Measurements from ENCODE around the gene MXI1.

MXI1 gene

DNA sequence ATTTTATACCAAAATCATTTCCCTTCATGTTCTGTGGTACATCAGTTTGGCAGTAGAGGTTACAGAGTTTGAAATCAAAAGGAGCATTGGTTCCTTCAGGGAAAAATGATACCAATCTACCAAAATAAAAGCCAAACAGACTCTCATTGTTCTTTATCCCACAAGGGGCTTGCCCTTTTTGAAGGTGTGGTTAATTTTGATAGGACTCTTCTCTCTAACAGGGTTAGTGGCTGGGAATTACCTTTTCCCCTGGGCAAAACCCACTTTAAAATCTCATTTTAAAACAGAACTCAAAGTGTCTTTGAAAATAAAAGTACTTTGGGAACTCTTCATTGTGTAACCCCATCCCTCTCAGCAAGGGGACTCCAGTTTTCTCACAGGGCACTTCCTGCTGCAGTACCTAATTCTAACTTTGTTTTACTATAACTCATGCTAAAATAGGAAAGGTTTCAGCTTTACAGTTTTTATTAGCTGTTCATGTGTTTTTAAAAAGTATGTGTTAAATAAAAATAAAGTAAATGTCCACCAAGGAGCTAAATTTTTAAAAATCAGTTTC, 66.7 kb downstream of the MXI1 start:
- Mint-ChIP-seq H3K4me3 (no peak overlapping the region), H3K36me3 (peaks cover 2% of the 10 kb centered on the region), H3K9me3 (no peaks in the 10 kb centered on the region), H3K4me1 (peaks cover 23% of the 10 kb centered on the region), H3K27ac (no peak overlapping the region), H3K27me3 (no peaks in the 10 kb centered on the region)
- ATAC-seq (ENCODE audit: low read depth) (no peak), DNase-seq (ENCODE audit: low spot score in 2 of 2) (no peak)

GRCh38 chr10:110274647-110275046, 67.2 kb downstream of the MXI1 start:
- DNase-seq (ENCODE audit: low spot score in 2 of 2) (no peak), ATAC-seq (ENCODE audit: low read depth) (no peak)
- no peaks in the 10 kb centered on the region for H3K27me3 Mint-ChIP-seq
- peaks cover 2% of the 10 kb centered on the region for H3K36me3 Mint-ChIP-seq
- no peak overlapping the region for H3K27ac Mint-ChIP-seq
- peaks cover 22% of the 10 kb centered on the region for H3K4me1 Mint-ChIP-seq
- no peak overlapping the region for H3K4me3 Mint-ChIP-seq
- H3K9me3 Mint-ChIP-seq, result no peaks in the 10 kb centered on the region

- Mint-ChIP-seq H3K36me3 (peaks cover 2% of the 10 kb centered on the region), H3K4me3 (no peak overlapping the region), H3K4me1 (peaks cover 21% of the 10 kb centered on the region), H3K9me3 (no peaks in the 10 kb centered on the region), H3K27me3 (no peaks in the 10 kb centered on the region), H3K27ac (no peak overlapping the region)
- ATAC-seq (ENCODE audit: low read depth) (no peak), DNase-seq (ENCODE audit: low spot score in 2 of 2) (no peak)
Measured at GRCh38 chr10:110275128-110275729, 67.8 kb downstream of the MXI1 start.

GRCh38 chr10:110276603-110277002, 69.2 kb downstream of the MXI1 start:
- no peaks in the 10 kb centered on the region for H3K27me3 Mint-ChIP-seq
- H3K4me1 Mint-ChIP-seq, result peaks cover 21% of the 10 kb centered on the region
- peaks cover 4% of the 10 kb centered on the region for H3K36me3 Mint-ChIP-seq
- H3K27ac Mint-ChIP-seq, result no peak overlapping the region
- no peaks in the 10 kb centered on the region for H3K9me3 Mint-ChIP-seq
- ATAC-seq (ENCODE audit: low read depth) (no peak), DNase-seq (ENCODE audit: low spot score in 2 of 2) (no peak)
- H3K4me3 Mint-ChIP-seq, result no peak overlapping the region

GRCh38 chr10:110277591-110277990, 70.2 kb downstream of the MXI1 start:
- H3K36me3 Mint-ChIP-seq, result peaks cover 4% of the 10 kb centered on the region
- no peaks in the 10 kb centered on the region for H3K27me3 Mint-ChIP-seq
- peaks cover 21% of the 10 kb centered on the region for H3K4me1 Mint-ChIP-seq
- no peak for DNase-seq (ENCODE audit: low spot score in 2 of 2)
- H3K4me3 Mint-ChIP-seq, result no peak overlapping the region
- no peak for ATAC-seq (ENCODE audit: low read depth)
- H3K27ac Mint-ChIP-seq, result no peak overlapping the region
- H3K9me3 Mint-ChIP-seq, result no peaks in the 10 kb centered on the region

GRCh38 chr10:110278562-110279406, 71.4 kb downstream of the MXI1 start:
- Mint-ChIP-seq H3K27me3 (no peaks in the 10 kb centered on the region), H3K4me3 (peak overlapping the region; percentile 5), H3K4me1 (peaks cover 14% of the 10 kb centered on the region), H3K27ac (no peak overlapping the region), H3K9me3 (no peaks in the 10 kb centered on the region), H3K36me3 (peaks cover 4% of the 10 kb centered on the region)
- DNase-seq (ENCODE audit: low spot score in 2 of 2), result no peak
- ATAC-seq (ENCODE audit: low read depth), result peak; percentile 8

DNA sequence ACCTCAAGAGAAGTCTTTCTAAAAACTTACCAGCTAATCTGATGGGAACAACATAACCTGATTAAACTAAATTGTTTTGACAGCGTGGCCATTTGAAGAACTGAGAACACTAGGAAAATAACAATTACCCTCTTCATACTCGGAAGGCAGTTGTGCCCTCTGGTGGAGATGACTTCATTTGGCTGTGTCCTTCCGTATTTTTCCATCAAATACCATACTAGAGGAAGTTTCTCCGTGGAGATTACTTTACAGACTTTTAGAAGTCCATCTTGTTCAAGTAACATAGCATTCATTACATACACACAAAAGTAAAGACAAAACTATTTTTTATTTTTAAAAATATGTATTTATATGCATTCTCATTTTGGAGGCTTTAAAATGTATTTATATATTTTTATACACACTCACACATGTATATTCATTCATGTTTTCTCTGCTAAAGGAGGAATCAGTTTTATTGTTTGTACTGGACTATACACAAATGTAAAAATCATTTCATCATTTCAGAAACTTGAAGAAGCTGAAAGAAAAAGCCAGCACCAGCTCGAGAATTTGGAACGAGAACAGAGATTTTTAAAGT, 72.1 kb downstream of the MXI1 start:
- H3K27ac Mint-ChIP-seq, result no peak overlapping the region
- H3K27me3 Mint-ChIP-seq, result no peaks in the 10 kb centered on the region
- DNase-seq (ENCODE audit: low spot score in 2 of 2) (peak; percentile 40 to 46), ATAC-seq (ENCODE audit: low read depth) (peak; percentile 74)
- H3K9me3 Mint-ChIP-seq, result no peaks in the 10 kb centered on the region
- peaks cover 5% of the 10 kb centered on the region for H3K36me3 Mint-ChIP-seq
- H3K4me1 Mint-ChIP-seq, result peaks cover 15% of the 10 kb centered on the region
- H3K4me3 Mint-ChIP-seq, result peak overlapping the region; percentile 5

- peaks cover 8% of the 10 kb centered on the region for H3K36me3 Mint-ChIP-seq
- no peaks in the 10 kb centered on the region for H3K27me3 Mint-ChIP-seq
- no peak overlapping the region for H3K4me3 Mint-ChIP-seq
- no peak overlapping the region for H3K27ac Mint-ChIP-seq
- ATAC-seq (ENCODE audit: low read depth), result peak; percentile 74
- H3K9me3 Mint-ChIP-seq, result no peaks in the 10 kb centered on the region
- no peak for DNase-seq (ENCODE audit: low spot score in 2 of 2)
- peaks cover 7% of the 10 kb centered on the region for H3K4me1 Mint-ChIP-seq
Measured at GRCh38 chr10:110284262-110284661, 76.9 kb downstream of the MXI1 start.

- Mint-ChIP-seq H3K27me3 (no peaks in the 10 kb centered on the region), H3K9me3 (no peaks in the 10 kb centered on the region), H3K27ac (no peak overlapping the region), H3K36me3 (peaks cover 8% of the 10 kb centered on the region), H3K4me3 (no peak overlapping the region), H3K4me1 (peaks cover 5% of the 10 kb centered on the region)
- ATAC-seq (ENCODE audit: low read depth) (no peak), DNase-seq (ENCODE audit: low spot score in 2 of 2) (no peak)
Measured at GRCh38 chr10:110285501-110285900, 78.1 kb downstream of the MXI1 start.

GRCh38 chr10:110286841-110287240, 79.4 kb downstream of the MXI1 start:
- Mint-ChIP-seq H3K36me3 (peaks cover 8% of the 10 kb centered on the region), H3K4me1 (peaks cover 5% of the 10 kb centered on the region), H3K9me3 (no peaks in the 10 kb centered on the region), H3K4me3 (no peak overlapping the region), H3K27me3 (no peaks in the 10 kb centered on the region), H3K27ac (no peak overlapping the region)
- DNase-seq (ENCODE audit: low spot score in 2 of 2) (no peak), ATAC-seq (ENCODE audit: low read depth) (no peak)

GRCh38 chr10:110296966-110297365, 89.6 kb downstream of the MXI1 start:
- Mint-ChIP-seq H3K36me3 (peaks cover 26% of the 10 kb centered on the region), H3K4me1 (peaks cover 9% of the 10 kb centered on the region), H3K9me3 (no peaks in the 10 kb centered on the region), H3K4me3 (no peak overlapping the region), H3K27me3 (no peaks in the 10 kb centered on the region), H3K27ac (no peak overlapping the region)
- ATAC-seq (ENCODE audit: low read depth), result no peak
- no peak for DNase-seq (ENCODE audit: low spot score in 2 of 2)

- H3K27me3 Mint-ChIP-seq, result no peaks in the 10 kb centered on the region
- H3K36me3 Mint-ChIP-seq, result peaks cover 24% of the 10 kb centered on the region
- ATAC-seq (ENCODE audit: low read depth) (no peak), DNase-seq (ENCODE audit: low spot score in 2 of 2) (no peak)
- peaks cover 18% of the 10 kb centered on the region for H3K4me1 Mint-ChIP-seq
- H3K27ac Mint-ChIP-seq, result peak overlapping the region; percentile 39
- H3K4me3 Mint-ChIP-seq, result no peak overlapping the region
- no peaks in the 10 kb centered on the region for H3K9me3 Mint-ChIP-seq
Measured at GRCh38 chr10:110300486-110300986, 93.1 kb downstream of the MXI1 start.

DNA sequence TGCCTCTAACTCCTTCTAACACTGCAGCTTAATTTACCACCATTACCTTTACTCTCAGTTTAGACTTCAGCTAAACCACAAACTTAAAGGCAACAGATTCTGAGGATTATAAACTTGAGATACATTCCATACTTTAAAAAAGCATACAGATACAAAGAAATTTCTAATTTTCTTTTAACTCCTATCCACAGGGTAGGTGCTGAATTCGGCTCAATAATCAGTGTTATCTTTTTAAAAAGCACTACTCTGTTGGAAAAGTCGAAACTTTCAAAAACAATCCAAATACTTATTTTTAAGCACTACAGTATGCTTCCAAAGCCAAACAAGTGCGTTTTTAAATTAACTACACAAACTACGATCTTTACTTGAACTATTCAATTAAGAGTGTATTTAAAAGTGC, 96.3 kb downstream of the MXI1 start:
- peaks cover 9% of the 10 kb centered on the region for H3K36me3 Mint-ChIP-seq
- H3K9me3 Mint-ChIP-seq, result no peaks in the 10 kb centered on the region
- H3K4me3 Mint-ChIP-seq, result peak overlapping the region; percentile 90
- peak overlapping the region; percentile 94 for H3K27ac Mint-ChIP-seq
- DNase-seq (ENCODE audit: low spot score in 2 of 2) (no peak), ATAC-seq (ENCODE audit: low read depth) (no peak)
- H3K4me1 Mint-ChIP-seq, result peaks cover 19% of the 10 kb centered on the region
- no peaks in the 10 kb centered on the region for H3K27me3 Mint-ChIP-seq

DNA sequence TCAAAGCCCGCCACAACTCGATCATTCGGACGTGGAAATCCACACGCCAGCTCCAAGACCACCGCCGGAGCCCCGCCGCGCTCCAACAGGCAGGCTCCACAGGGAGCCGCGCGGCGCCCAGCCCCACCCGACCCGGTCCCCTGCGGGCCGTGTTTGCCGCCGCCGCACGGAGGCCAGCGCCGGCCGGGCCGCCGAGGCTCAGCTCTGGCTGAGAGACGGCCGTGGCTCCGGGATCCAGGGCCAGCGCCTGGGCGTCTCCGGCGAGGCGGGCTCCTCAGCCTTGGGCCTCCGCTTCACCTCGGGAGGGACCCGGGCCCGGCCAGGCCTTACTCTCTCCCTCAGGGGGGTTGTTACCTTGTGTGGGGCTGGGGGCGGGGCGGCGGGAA, 97.0 kb downstream of the MXI1 start:
- H3K9me3 Mint-ChIP-seq, result no peaks in the 10 kb centered on the region
- ATAC-seq (ENCODE audit: low read depth), result peak; percentile 44
- peak overlapping the region; percentile 90 for H3K4me3 Mint-ChIP-seq
- peaks cover 9% of the 10 kb centered on the region for H3K36me3 Mint-ChIP-seq
- H3K27me3 Mint-ChIP-seq, result no peaks in the 10 kb centered on the region
- peaks cover 19% of the 10 kb centered on the region for H3K4me1 Mint-ChIP-seq
- DNase-seq (ENCODE audit: low spot score in 2 of 2), result no peak
- H3K27ac Mint-ChIP-seq, result peak overlapping the region; percentile 94
